HG02943 (cell line): ENCODE data around the gene ZFP82.

Experiments used
- ATAC-seq: cut with Tn5 transposase; IDR thresholded peaks from one replicate; pipeline ENCODE4 v1.9.1; 2021; ENCODE audit warnings: mild to moderate bottlenecking, low read depth, moderate library complexity; ENCODE audit not compliant: unreplicated experiment

ZFP82 gene

GRCh38 chr19:36377541-36378178 lies 40.8 kb downstream of the ZFP82 start:
- ATAC-seq = no peak

- no peak for ATAC-seq
These were observed 44.7 kb downstream of the ZFP82 start for GRCh38 chr19:36373638-36374156.

DNA sequence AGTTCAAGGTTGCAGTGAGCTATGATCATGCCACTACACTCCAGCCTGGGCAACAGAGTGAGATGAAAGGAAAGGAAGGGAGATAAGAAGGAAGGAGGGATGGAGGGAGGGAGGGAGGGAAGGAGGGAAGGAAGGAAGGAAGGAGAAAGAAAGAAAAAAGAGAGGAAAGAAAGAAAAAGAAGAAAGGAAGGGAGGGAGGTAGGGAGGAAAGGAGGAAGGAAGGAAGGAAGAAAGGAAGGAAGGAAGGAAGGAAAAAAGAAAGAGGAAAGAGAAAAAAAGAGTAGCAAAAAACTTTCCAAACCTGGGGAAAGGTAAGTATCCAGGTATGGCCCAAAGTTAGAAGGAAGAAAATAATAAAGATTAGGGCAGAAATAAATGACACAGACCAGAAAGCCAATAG lies 46.6 kb downstream of the ZFP82 start:
- ATAC-seq = no peak

DNA sequence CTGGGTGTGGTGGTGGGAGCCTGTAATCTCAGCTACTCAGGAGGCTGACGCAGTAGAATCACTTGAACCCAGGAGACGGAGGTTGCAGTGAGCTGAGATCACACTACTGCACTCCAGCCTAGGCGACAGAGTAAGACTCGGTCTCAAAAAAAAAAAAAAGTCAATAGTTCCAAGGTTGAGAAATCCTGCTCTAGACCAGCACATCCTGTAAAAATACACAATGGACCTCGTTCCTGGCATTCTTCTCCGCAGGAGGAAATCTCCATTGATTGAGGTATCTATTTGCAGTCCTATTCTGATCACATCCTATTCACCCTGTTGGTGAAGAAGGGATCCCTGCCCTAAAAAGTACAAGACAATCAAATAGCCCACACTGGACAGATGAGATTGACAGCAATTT lies 54.6 kb downstream of the ZFP82 start:
- ATAC-seq = no peak
